ENCODE measurements around the gene C17orf75.

C17orf75 gene

GRCh38 chr17:32302860-32303649, 38.9 kb downstream of the C17orf75 start:
- DNase-seq = no peak

GRCh38 chr17:32302037-32302436, 39.9 kb downstream of the C17orf75 start:
- DNase-seq = no peak

- DNase-seq = no peak
Measured at GRCh38 chr17:32299580-32300164, 42.3 kb downstream of the C17orf75 start.

- no peak for DNase-seq
Measured at GRCh38 chr17:32298721-32299579, 43.0 kb downstream of the C17orf75 start.

DNA sequence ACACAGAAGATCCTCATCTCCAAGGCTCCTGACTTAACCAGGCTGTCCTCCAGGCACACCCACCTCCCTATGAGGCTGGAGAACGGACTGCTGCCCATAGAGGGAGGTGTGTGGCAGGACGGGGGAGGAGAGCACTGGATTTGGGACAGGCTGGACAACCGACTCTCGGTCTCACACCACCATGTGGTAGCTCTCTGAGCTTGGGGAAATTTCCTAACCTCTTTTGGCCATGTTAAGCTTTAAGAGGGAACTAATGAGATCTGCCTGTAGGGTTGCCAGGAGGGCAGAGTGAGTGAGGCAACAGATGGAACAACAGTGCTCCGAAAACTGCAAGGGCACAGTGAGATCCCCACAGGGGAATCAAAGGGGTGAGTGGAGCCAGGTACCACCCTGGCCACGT, 43.7 kb downstream of the C17orf75 start:
- DNase-seq = no peak

DNA sequence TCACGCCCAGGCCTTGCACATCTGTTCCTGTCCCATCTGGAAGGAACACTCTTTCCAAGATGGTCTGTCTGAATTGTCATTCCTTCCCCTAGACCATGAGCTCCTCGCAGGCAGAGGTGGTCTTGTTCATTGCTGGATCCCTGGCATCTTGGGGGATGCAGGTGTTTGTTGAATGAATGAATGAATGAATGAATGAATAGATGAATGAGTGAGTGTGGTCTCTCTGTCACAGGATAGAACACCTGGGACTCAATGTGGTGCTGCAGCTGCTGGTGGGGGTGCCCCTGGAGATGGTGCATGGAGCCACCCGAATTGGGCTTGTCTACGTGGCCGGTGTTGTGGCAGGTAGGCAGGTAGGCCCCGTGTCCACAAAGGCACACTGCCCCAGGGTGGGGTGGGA, 44.1 kb downstream of the C17orf75 start:
- DNase-seq = no peak

DNA sequence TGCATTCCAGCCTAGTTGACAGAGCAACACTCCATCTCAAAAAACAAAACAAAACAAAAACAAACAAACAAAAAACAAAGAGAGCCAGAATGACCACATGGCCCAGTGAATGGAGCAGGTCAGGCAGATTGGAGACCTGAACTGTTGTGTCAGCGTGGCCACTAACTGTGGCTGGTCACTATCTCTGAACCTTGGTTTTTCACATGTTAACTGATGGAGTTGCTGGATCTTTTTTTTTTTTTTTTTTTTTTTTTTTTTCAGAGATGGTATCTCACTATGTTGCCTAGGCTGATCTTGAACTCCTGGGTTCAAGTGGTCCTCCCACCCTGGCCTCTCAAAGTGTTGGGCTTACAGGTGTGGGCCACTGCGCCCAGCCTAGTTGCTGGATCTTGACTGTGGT, 44.5 kb downstream of the C17orf75 start:
- no peak for DNase-seq

DNA sequence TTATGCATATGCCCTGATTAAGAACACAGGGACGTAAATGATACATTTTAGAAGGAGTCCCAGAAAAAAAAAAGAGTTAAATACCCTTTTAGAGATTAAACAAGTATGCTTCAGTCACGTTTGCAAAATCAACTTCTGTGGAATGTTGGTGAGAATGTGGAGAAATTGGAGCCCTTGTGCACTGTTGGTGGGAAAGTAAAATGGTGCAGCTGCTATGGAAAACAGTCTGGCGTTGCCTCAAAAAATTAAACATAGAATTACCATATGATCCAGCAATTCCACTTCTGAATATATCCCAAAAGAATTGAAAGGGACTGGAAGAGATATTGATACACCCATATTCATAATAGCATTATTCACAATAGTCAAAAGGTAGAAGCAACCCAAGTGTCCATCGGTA, 49.9 kb downstream of the C17orf75 start:
- no peak for DNase-seq

DNA sequence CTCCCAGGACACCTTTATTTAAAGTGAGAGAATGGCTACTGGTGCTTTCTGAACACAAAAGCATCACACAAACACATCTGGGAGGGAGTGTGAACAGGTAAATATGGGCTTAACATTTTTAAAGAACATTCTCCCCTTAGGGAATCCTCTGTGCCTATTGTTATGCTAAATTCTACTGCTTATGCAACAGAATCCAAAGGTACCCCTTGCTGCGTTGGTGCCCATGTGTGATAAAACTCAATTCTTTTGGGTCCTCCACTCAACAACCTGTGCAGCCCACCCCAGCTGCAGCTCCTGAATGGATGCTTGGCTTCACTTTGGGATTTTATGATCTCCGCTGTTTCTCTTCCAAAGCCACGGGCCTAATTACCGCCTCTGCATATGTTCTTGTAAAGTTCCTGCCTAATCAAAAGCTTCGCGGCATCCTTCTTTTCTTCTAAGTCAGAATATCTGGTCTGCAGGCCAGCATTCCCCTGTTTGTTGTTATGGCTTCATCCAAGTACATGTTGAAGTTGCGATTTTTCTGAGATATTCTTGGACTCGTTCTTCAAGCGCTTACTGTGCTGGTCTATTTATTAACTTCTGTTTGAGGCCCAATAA, 52.4 kb downstream of the C17orf75 start:
- no peak for DNase-seq

GRCh38 chr17:32288615-32289014, 53.4 kb downstream of the C17orf75 start:
- DNase-seq = no peak

- no peak for DNase-seq
Measured at GRCh38 chr17:32287804-32288511, 54.0 kb downstream of the C17orf75 start.

- DNase-seq = no peak
Measured at GRCh38 chr17:32286518-32286900, 55.5 kb downstream of the C17orf75 start.

DNA sequence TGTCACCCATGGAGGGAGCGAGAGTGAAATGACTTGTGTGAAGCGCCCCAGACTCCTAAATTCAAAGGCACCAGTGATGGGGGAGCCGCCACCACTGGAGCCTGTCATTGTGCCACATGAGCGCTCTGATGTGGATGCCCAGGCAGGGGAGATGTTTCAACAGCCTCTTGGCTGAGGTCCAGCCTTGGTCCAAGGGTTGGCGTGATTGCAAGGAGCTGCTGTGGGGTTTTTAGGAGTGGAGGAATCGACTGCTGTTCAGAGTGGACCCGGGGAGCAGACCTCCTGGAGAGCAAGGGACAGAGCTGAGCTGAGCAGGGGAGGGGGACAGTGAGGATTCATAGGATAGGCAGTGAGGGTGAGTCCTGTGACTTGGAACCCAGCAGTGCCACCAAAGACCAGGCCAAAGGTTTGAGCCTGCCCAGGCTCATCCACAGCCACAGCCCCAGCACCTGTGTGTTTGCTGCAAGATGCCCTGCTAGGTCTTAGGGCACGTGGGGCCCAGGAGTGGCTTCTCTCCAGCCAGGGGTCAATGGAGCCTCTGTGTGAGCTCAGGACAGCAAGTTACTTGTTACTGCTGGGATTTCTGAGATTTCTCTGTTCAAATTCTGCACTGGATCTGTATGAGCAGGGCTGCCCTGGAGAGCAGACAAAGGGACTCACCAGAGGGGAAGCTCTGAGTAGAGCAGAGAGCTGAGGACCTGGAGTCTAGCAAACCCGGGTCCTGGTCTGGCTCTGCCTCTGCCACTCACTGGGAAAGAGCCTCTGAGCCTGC, 56.0 kb downstream of the C17orf75 start:
- no peak for DNase-seq

- DNase-seq = no peak
Measured at GRCh38 chr17:32285306-32285705, 56.7 kb downstream of the C17orf75 start.

DNA sequence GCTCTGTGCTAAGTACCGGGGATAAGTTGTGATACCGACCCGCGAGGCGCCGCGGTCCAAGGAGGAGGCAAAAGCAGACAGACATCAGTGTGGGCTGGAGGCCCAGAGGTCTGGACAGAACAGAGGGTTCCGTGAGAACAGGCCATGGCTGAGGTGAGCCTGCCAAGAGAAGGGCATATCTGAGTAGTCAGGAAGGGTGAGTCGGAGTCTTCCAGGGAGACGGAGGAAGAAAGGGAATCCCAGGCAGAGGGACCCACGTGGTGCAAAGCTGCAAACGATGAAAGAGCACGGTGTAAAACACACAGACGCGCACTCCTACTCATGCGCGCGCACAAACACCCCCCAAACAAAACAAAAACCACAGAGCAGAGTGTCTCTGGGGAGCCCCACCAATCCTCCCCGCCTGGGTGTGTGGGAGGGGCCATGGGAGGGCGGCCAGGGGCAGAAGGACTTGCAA, 58.2 kb downstream of the C17orf75 start:
- no peak for DNase-seq

DNA sequence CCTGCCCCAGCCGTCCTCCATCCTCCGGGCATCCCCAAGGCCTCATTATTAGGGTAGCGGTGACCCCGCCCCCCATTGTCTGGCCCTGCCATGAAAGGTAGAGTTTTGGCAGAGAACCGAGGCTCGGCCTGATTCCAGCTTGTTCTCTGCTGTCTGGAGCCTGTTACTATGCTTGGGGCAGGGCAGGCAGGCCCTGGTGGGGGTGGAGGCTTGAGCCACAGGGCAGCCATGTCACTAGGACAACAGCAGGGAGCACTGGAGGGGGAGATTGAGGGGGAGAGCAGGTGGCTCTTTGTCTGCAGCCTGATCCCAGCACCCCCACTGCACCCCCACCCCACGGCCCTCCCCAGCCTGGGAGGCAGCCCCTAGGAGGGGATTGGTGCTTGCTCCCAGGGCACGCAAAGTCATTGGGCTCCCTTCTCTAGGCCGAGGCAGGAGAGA, 60.9 kb downstream of the C17orf75 start:
- no peak for DNase-seq

DNA sequence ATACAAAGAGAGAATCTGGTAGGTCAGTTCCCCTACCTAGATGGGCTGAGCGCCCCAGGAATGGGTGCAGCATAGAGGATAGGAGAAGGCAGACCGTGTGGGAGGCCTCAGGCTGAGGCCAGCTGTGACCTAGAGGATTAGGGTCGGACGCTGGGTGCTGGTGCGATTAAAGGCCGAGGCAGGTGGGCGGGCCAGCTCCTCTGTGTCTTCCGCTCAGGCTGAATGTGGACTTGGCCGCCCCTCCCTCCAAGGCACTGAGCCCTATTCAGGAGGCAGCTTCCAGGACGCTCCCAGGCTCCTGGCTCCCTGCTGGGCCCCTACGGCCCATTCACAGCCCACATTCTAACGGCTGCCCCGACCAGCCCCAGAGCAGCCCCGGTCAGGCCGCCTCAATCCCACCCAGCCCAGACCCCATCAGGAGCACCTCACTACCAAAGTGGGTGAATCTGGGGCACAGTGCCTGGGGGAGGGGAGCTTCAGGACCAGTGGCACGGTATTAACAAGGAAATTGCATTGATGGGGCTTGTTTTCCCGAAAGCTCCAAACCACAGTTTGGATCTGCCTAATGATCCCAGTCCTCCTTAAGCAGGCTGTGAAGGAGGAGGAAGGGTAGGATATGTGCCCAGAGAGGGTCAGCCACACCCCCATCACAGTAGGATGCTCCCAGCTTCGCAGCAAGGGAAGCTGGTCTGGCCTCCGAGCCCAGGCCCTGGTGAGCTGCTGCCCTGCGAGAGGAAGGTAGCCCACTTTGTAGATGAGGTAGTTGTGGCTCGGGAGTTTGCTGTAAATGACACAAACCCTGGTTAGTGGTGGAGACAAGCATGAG, 61.9 kb downstream of the C17orf75 start:
- no peak for DNase-seq

DNA sequence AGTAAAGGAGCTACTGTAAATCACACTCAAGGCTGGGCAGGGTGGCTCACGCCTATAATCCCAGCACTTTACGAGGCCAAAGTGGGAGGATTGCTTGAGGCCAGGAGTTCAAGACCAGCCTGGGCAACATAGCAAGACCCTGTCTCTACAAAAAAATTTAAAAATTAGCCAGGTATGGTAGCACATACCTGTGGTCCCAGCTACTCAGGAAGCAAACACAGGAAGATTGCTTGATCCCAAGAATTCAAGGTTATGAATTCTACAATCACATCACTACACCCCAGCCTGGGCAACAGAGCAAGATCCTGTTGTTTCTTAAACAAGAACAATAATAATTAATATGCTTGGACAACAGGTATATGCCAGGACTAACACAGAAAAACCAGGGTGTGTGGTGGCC, 63.2 kb downstream of the C17orf75 start:
- no peak for DNase-seq

All from stimulated activated naive CD4-positive, alpha-beta T cell treated with Interleukin-2 at 50 U/mL for 16 hours (primary cell).